Neural progenitor cell (in vitro differentiated cells): Measurements from ENCODE around the gene PDE6A.

ENCODE experiments used
- EZH2 ChIP-seq: fragments of 200-600 bp; sonication (generic); IDR thresholded peaks from 2 replicates; pipeline ENCODE4 v1.6.1; 2017; ENCODE audit warnings: antibody characterized with exemption, mild to moderate bottlenecking, moderate library complexity
- TF ChIP-seq, protein P1 (sequence below): fragments of 200-600 bp; sonication (generic); IDR thresholded peaks from 2 replicates; pipeline ENCODE4 v1.5.1; 2017; ENCODE audit warnings: antibody characterized with exemption, mild to moderate bottlenecking

- TF ChIP-seq, protein P1, sequence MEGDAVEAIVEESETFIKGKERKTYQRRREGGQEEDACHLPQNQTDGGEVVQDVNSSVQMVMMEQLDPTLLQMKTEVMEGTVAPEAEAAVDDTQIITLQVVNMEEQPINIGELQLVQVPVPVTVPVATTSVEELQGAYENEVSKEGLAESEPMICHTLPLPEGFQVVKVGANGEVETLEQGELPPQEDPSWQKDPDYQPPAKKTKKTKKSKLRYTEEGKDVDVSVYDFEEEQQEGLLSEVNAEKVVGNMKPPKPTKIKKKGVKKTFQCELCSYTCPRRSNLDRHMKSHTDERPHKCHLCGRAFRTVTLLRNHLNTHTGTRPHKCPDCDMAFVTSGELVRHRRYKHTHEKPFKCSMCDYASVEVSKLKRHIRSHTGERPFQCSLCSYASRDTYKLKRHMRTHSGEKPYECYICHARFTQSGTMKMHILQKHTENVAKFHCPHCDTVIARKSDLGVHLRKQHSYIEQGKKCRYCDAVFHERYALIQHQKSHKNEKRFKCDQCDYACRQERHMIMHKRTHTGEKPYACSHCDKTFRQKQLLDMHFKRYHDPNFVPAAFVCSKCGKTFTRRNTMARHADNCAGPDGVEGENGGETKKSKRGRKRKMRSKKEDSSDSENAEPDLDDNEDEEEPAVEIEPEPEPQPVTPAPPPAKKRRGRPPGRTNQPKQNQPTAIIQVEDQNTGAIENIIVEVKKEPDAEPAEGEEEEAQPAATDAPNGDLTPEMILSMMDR: no peak
- TF ChIP-seq EZH2: no peak
Measured at GRCh38 chr5:149912226-149912871, 32.2 kb downstream of the PDE6A start.
